ENCODE measurements around the gene HIVEP3.

DNA sequence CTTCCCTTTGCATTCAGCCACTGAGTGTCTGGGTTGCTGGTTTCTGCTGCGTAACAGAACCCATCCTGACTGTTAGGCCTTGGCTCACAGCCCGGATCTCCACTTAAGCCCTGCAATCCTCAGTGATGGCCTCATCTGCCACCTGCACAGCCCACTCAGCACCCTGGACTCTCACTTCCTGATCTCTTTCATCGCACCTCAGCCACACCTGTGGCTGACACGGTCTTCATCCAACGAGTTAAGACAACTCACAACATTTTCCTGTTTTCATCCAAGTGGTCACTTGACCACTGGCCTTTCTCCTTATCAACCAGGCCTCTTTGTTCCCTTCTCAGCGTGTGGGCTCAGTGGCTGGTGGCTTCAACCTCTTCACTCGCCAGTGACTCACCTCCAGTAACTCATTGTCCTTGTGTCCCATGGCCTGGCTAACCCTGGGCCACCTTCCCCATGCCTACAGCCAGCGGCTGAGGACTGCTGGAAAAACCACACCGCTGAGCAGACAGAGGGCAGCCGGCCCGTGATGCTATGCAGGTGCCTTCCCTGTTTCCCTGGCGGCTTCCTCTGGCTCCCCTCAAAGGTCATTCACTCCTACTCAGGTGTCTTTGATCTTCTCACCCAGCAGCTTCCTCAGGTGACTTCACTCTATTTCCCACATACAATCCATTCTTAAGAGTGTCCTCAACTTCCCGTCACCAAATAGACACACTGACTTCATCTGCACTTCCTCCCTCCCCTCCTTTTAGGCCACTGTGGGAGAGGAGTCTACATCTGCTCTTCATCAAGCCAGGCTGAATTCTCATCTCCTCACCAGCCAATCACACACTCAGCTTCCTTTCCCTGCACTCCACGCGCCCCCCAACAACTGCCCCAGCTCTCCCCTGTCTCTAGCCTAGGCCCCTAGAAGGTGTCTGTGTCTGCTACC lies 414.3 kb downstream of the HIVEP3 start:
- no peak for TF ChIP-seq EZH2phosphoT487 (IDR thresholded peaks at IDR 0.05; ENCODE audit: low read length)
- TF ChIP-seq, protein P1, sequence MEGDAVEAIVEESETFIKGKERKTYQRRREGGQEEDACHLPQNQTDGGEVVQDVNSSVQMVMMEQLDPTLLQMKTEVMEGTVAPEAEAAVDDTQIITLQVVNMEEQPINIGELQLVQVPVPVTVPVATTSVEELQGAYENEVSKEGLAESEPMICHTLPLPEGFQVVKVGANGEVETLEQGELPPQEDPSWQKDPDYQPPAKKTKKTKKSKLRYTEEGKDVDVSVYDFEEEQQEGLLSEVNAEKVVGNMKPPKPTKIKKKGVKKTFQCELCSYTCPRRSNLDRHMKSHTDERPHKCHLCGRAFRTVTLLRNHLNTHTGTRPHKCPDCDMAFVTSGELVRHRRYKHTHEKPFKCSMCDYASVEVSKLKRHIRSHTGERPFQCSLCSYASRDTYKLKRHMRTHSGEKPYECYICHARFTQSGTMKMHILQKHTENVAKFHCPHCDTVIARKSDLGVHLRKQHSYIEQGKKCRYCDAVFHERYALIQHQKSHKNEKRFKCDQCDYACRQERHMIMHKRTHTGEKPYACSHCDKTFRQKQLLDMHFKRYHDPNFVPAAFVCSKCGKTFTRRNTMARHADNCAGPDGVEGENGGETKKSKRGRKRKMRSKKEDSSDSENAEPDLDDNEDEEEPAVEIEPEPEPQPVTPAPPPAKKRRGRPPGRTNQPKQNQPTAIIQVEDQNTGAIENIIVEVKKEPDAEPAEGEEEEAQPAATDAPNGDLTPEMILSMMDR (IDR thresholded peaks at IDR 0.05; ENCODE audit: low read length) = no peak
